Smooth muscle cell (in vitro differentiated cells): ENCODE measurements around the gene GON4L. TPM values are rescaled to one million over a fixed set of nuclear protein-coding genes. Genes with fewer than 3 reads are reported as not detected.

Source experiments
- polyA plus RNA-seq: library from polyadenylated mRNA; unstranded; fragments of >200 nt; fragmentation: Nextera tagmentation; extraction: Ambion mirVana; gene quantifications from 2 replicates; pipeline ENCODE4 v1.2.1, GENCODE V29; 2016
- small RNA-seq: library from RNA; depleted of rRNA; stranded (forward); fragments of <200 nt; gene quantifications from one replicate; pipeline ENCODE3, GENCODE V24; 2014
- total RNA-seq: library from RNA; depleted of rRNA; stranded (reverse); fragments of >200 nt; gene quantifications from 2 replicates; pipeline ENCODE4 v1.2.3, GENCODE V29; 2014

GON4L gene
- total and polyA plus RNA-seq, 2 experiments from 2014 or later, result 21.0 to 40.8 TPM

Small RNA genes within 50 kb of the gene (small RNA-seq; reads per million reads assigned to genes)
- gene RF00015, result not detected

Other genes starting within 250 kb of the GON4L start
- 13.3 and 17.5 TPM in 2 replicates for gene MSTO1, start 247.0 kb downstream of the GON4L start, total RNA-seq
- gene MSTO1, start 247.0 kb downstream of the GON4L start, polyA plus RNA-seq, result 36.5 and 41.2 TPM in 2 replicates
- gene YY1AP1, start 168.4 kb downstream of the GON4L start, total RNA-seq, result 33.9 and 36.5 TPM in 2 replicates
- 27.8 and 29.7 TPM in 2 replicates for gene YY1AP1, start 168.4 kb downstream of the GON4L start, polyA plus RNA-seq
- gene DAP3, start 168.1 kb downstream of the GON4L start, total RNA-seq, result 60.2 and 86.3 TPM in 2 replicates
- 61.2 and 64.5 TPM in 2 replicates for gene DAP3, start 168.1 kb downstream of the GON4L start, polyA plus RNA-seq
- 3.4 and 4.6 TPM in 2 replicates for gene SYT11, start 2.4 kb upstream of the GON4L start, total RNA-seq
- gene SYT11, start 2.4 kb upstream of the GON4L start, polyA plus RNA-seq, result 2.1 and 2.9 TPM in 2 replicates
- 59.6 and 65.3 TPM in 2 replicates for gene RIT1, start 54.1 kb upstream of the GON4L start, total RNA-seq
- gene RIT1, start 54.1 kb upstream of the GON4L start, polyA plus RNA-seq, result 63.6 and 64.4 TPM in 2 replicates
- 35.6 and 41.7 TPM in 2 replicates for gene KHDC4, start 77.2 kb upstream of the GON4L start, total RNA-seq
- gene KHDC4, start 77.2 kb upstream of the GON4L start, polyA plus RNA-seq, result 14.9 and 18.3 TPM in 2 replicates
- not detected in 2 replicates for gene RXFP4, start 84.4 kb upstream of the GON4L start, total RNA-seq
- gene RXFP4, start 84.4 kb upstream of the GON4L start, polyA plus RNA-seq, result 0.66 and 1.5 TPM in 2 replicates
- 30.2 and 58.0 TPM in 2 replicates for gene ARHGEF2, start 121.3 kb upstream of the GON4L start, total RNA-seq
- gene ARHGEF2, start 121.3 kb upstream of the GON4L start, polyA plus RNA-seq, result 21.0 and 24.2 TPM in 2 replicates
- 452 and 457 TPM in 2 replicates for gene SSR2, start 163.7 kb upstream of the GON4L start, total RNA-seq
- gene SSR2, start 163.7 kb upstream of the GON4L start, polyA plus RNA-seq, result 408 and 447 TPM in 2 replicates
- 18.1 and 18.8 TPM in 2 replicates for gene UBQLN4, start 196.6 kb upstream of the GON4L start, total RNA-seq
- gene UBQLN4, start 196.6 kb upstream of the GON4L start, polyA plus RNA-seq, result 19.4 and 23.3 TPM in 2 replicates
- 32.2 and 55.1 TPM in 2 replicates for gene LAMTOR2, start 197.6 kb upstream of the GON4L start, total RNA-seq
- gene LAMTOR2, start 197.6 kb upstream of the GON4L start, polyA plus RNA-seq, result 146 and 156 TPM in 2 replicates
- 16.8 and 27.1 TPM in 2 replicates for gene RAB25, start 203.9 kb upstream of the GON4L start, total RNA-seq
- gene RAB25, start 203.9 kb upstream of the GON4L start, polyA plus RNA-seq, result 8.9 and 53.5 TPM in 2 replicates
- gene MEX3A, start 225.3 kb upstream of the GON4L start, total RNA-seq, result 13.5 and 13.8 TPM in 2 replicates
- gene MEX3A, start 225.3 kb upstream of the GON4L start, polyA plus RNA-seq, result 10.5 and 11.0 TPM in 2 replicates